Measurements from ENCODE around the gene DYDC2.

- TF ChIP-seq CTCF (optimal IDR thresholded peaks at IDR 0.05 in 1 of 3, IDR thresholded peaks at IDR 0.05 in 1 of 3, conservative IDR thresholded peaks at IDR 0.05 in 1 of 3; ENCODE audit: extremely low read depth in 1 of 3, insufficient read depth in 2 of 3, low read length in 3 of 3): no peak
- no peak for TF ChIP-seq EZH2 (IDR thresholded peaks at IDR 0.05; ENCODE audit: low read length)
Measured at GRCh38 chr10:80411267-80411668, 54.7 kb downstream of the DYDC2 start.

Measured in keratinocyte (primary cell).